ENCODE measurements around the gene NAALAD2. TPM values are rescaled to one million over a fixed set of nuclear protein-coding genes. Genes with fewer than 3 reads are reported as not detected.
"Not testable (repeated sequence)": the region's sequence is repeated elsewhere in the genome, so short reads cannot be mapped to it uniquely, and the experiment has no call there.

Gene NAALAD2
- total and polyA plus RNA-seq, 8 donors, result 0.13 to 1.8 (median 0.35) TPM

DNA sequence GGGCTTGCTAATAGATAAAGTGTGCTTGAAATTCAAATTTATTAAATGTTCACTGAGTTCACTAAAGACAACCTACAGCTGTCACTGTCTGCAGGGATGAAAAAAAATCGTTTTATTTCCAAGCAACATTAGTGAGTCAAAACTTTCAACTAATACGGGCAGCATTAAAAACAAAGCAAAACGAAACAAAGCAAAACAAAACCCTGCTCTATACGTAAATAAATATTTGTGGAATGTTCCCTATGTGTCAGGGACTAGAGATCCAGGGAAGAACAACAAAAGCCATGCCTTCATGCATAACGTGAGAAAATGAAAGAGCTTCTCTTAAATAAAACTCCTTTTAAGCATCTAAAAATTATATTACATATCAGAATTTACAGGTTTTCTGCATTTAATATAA lies 553 bp downstream of the NAALAD2 start:
- no peaks in the 10 kb centered on the region for H3K4me1 ChIP-seq
- intact Hi-C loops (cut with DNase I), result no loop called here
- ATAC-seq (peak in 1 of 4 donors; percentile 12), FAIRE-seq (no peak), DNase-seq (no peak)
- TF ChIP-seq, protein P1, sequence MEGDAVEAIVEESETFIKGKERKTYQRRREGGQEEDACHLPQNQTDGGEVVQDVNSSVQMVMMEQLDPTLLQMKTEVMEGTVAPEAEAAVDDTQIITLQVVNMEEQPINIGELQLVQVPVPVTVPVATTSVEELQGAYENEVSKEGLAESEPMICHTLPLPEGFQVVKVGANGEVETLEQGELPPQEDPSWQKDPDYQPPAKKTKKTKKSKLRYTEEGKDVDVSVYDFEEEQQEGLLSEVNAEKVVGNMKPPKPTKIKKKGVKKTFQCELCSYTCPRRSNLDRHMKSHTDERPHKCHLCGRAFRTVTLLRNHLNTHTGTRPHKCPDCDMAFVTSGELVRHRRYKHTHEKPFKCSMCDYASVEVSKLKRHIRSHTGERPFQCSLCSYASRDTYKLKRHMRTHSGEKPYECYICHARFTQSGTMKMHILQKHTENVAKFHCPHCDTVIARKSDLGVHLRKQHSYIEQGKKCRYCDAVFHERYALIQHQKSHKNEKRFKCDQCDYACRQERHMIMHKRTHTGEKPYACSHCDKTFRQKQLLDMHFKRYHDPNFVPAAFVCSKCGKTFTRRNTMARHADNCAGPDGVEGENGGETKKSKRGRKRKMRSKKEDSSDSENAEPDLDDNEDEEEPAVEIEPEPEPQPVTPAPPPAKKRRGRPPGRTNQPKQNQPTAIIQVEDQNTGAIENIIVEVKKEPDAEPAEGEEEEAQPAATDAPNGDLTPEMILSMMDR (IDR thresholded peaks at IDR 0.05), result no peak
- H3K27ac ChIP-seq, result no peak overlapping the region
- WGBS, 2 donors, result 3 to 5% methylated on average over 5 of the region's 5 CpGs
- no peaks in the 10 kb centered on the region for H3K9me3 ChIP-seq
- no peaks in the 10 kb centered on the region for H3K36me3 ChIP-seq
- peaks cover 0 to 14% (median 3%) of the 10 kb centered on the region in 4 donors for H3K27me3 ChIP-seq
- peak overlapping the region in 3 of 4 donors; percentile 3 to 23 (median 22) for H3K4me3 ChIP-seq

DNA sequence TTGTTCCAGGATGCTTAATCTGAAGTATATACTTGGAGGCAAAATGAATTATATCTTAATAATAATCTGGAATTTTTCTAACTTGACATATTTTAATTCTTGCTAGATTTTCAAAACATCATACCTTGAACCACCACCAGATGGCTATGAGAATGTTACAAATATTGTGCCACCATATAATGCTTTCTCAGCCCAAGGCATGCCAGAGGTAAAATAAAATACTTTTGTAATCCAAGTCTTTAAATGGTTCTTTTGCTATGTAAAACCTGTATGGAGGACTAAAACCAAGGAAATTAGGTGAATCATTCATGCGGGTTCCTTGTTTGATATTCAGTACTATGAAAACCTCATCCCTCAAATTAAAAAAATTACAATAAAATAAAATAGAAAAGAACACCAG lies 14.4 kb downstream of the NAALAD2 start:
- ATAC-seq, result no peak
- 84 to 97% methylated on average over 1 of the region's 1 CpG for WGBS, 2 donors
- intact Hi-C loops (cut with DNase I), result no loop called here

DNA sequence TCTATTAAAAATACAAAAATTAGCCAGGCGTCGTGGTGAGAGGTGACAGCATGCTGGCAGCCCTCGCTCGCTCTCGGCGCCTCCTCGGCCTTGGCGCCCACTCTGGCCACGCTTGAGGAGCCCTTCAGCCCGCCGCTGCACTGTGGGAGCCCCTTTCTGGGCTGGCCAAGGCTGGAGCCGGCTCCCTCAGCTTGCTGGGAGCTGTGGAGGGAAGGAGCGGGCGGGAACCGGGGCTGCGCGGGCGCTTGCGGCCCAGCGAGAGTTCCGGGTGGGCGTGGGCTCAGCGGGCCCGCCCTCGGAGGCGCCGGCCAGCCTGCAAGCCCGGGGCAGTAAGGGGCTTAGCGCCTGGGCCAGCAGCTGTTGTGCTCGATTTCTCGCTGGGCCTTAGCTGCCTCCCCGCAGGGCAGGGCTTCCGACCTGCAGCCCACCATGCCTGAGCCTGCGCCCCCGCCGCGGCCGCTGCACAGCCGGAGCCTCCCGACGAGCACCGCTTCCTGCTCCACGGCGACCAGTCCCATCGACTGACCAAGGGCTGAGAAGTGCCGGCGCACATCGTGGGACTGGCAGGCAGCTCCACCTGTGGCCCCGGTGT lies 32.6 kb downstream of the NAALAD2 start:
- FAIRE-seq; H3K4me3 ChIP-seq; H3K36me3 ChIP-seq; H3K27me3 ChIP-seq; H3K4me1 ChIP-seq; intact Hi-C loops (cut with DNase I); H3K27ac ChIP-seq; ATAC-seq; H3K9me3 ChIP-seq: not testable (repeated sequence)
- WGBS, 2 donors, result 90 to 96% methylated on average over 44 to 49 of the region's 49 CpGs
- peak in 2 of 6 donors; percentile 48 to 58 for DNase-seq

More for the DNA sequence above, 14.4 kb downstream of the NAALAD2 start:
- FAIRE-seq (no peak), DNase-seq (no peak)
- H3K9me3 ChIP-seq, result no peaks in the 10 kb centered on the region
- H3K4me3 ChIP-seq, result no peak overlapping the region
- no peaks in the 10 kb centered on the region for H3K36me3 ChIP-seq
- TF ChIP-seq, protein P1 (IDR thresholded peaks at IDR 0.05), result no peak
- peaks cover 0 to 4% (median 0%) of the 10 kb centered on the region in 4 donors for H3K27me3 ChIP-seq
- H3K27ac ChIP-seq, result no peak overlapping the region
- no peaks in the 10 kb centered on the region for H3K4me1 ChIP-seq

DNA sequence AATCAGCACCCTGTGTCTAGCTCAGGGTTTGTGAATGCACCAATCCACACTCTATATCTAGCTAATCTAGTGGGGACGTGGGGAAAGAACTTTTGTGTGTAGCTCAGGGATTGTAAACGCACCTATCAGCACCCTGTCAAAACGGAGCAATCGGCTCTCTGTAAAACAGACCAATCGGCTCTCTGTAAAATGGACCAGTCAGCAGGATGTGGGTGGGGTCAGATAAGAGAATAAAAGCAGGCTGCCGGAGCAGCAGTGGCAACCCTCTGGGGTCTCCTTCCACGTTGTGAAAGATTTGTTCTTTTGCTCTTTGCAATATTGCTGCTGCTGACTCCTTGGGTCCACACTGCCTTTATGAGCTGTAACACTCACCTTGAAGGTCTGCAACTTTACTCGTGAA lies 33.2 kb downstream of the NAALAD2 start:
- H3K9me3 ChIP-seq; H3K4me3 ChIP-seq; intact Hi-C loops (cut with DNase I); DNase-seq; ATAC-seq; FAIRE-seq; H3K4me1 ChIP-seq; H3K27me3 ChIP-seq; H3K36me3 ChIP-seq; H3K27ac ChIP-seq: not testable (repeated sequence)
- WGBS, 2 donors, result 59 to 69% methylated on average over 8 of the region's 8 CpGs

DNA sequence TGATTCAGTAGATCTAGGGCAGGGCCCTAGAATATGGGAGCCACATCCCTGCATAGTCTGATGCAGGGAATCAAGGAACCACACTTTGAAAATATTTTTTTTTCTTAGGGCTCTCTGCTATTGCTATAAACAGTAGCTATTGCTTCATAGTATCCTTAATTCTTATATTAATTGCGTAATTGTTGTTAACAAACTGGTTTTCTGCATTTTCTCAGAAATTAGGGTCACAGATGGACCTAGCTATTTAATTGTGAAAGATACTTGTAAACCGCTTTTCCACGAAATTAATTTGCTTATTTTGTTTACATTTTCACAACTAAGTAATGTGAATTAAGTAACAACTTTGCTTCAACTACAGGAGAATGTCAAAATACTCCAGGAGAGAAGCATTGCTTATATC lies 34.1 kb downstream of the NAALAD2 start:
- H3K36me3 ChIP-seq, result no peaks in the 10 kb centered on the region
- no peaks in the 10 kb centered on the region for H3K27me3 ChIP-seq
- ATAC-seq, result no peak
- 71 to 72% methylated on average over 3 of the region's 3 CpGs for WGBS, 2 donors
- no peak overlapping the region for H3K27ac ChIP-seq
- H3K4me3 ChIP-seq, result no peak overlapping the region
- DNase-seq, result no peak
- no peak for FAIRE-seq
- no peaks in the 10 kb centered on the region for H3K4me1 ChIP-seq
- TF ChIP-seq, protein P1 (IDR thresholded peaks at IDR 0.05), result no peak
- intact Hi-C loops (cut with DNase I), result no loop called here
- no peaks in the 10 kb centered on the region for H3K9me3 ChIP-seq

DNA sequence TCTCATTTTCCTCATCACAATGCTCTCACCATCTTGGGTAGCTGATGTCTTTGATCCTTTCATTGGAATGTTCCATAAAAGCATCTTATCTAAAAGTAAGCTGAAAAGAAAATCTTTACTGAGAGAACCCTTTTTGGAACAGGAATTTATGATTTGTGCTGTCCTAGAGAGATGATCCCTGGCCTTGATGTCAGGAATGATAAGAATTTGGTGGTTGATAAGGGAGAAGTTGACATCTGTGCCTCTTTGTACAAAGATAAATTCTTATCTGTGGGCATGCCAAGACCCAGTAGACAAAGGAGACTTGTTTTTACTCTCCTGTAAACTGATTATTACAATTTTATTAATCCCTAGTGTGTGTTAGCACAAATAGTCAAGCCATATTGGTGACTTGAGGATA lies 36.9 kb downstream of the NAALAD2 start:
- intact Hi-C loops (cut with DNase I), result no loop called here
- ATAC-seq (no peak), DNase-seq (no peak), FAIRE-seq (no peak)
- H3K4me1 ChIP-seq, result no peaks in the 10 kb centered on the region
- H3K4me3 ChIP-seq, result no peak overlapping the region
- no peaks in the 10 kb centered on the region for H3K27me3 ChIP-seq
- H3K36me3 ChIP-seq, result no peaks in the 10 kb centered on the region
- H3K27ac ChIP-seq, result no peak overlapping the region
- TF ChIP-seq, protein P1 (IDR thresholded peaks at IDR 0.05), result no peak
- H3K9me3 ChIP-seq, result no peaks in the 10 kb centered on the region
